Measurements from ENCODE around the gene TPSD1.
"Not testable (repeated sequence)": the region's sequence is repeated elsewhere in the genome, so short reads cannot be mapped to it uniquely, and the experiment has no call there.

DNA sequence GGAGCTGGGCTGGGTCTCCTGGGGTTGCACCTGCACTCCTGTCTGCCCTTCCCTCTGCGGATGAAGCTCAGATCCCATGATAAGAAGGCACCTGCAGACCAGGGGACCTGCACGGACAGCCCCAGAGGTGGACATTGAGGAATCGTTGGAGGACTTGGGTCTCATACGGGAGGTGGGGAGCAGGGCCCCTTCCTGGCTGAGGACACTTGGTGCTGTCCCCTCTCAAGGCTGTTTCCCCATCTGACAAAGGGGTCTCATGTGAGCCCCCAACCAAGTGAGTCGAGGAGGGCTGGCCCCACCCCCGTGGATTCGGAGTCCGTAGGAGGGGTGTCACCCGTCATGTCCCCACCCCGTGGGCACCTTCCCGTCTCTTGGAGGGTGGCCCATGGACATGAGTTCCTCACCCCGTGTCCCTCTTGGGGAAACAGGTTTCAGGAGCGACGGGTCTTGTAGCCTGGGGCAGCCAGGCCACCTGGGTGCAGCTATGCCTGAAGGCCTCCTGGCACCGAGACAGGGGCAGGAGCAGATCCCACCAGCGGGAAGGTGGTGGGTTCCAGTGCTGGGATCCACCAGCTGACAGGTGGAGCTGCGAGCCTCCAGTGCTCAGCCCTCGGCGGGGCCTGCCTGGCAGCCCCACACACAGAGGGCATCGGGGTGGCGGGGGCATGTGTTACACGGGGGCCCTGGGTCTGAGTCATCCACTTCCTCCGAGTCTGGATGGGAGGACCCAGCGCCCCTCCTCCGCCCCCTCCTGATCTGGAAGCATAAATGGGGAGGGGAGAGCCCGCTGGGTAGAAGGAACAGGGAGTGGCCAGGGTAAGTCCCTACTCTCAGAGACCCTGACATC is at the start of gene TPSD1:
- TF ChIP-seq FOXJ3 (CRISPR knock-in tag; IDR thresholded peaks at IDR 0.05; ENCODE audit: borderline replicate concordance); CTCF (IDR thresholded peaks at IDR 0.05); ATF2 (CRISPR knock-in tag; IDR thresholded peaks at IDR 0.05; ENCODE audit: borderline replicate concordance, low read depth); SMAD3 (CRISPR knock-in tag; IDR thresholded peaks at IDR 0.05; ENCODE audit: borderline replicate concordance); PRDM15 (CRISPR knock-in tag; IDR thresholded peaks at IDR 0.05); SP1 (CRISPR knock-in tag; conservative IDR thresholded peaks at IDR 0.05); MAX (CRISPR knock-in tag; IDR thresholded peaks at IDR 0.05); NR2C2 (CRISPR knock-in tag; IDR thresholded peaks at IDR 0.05); ELF4 (CRISPR knock-in tag; IDR thresholded peaks at IDR 0.05; ENCODE audit: low read depth); ZNF671 (CRISPR knock-in tag; IDR thresholded peaks at IDR 0.05); ETV6 (CRISPR knock-in tag; IDR thresholded peaks at IDR 0.05); CBFB (CRISPR knock-in tag; IDR thresholded peaks at IDR 0.05; ENCODE audit: low read depth); ZNF121 (CRISPR knock-in tag; IDR thresholded peaks at IDR 0.05): not testable (repeated sequence)
- TF ChIP-seq, protein P1, sequence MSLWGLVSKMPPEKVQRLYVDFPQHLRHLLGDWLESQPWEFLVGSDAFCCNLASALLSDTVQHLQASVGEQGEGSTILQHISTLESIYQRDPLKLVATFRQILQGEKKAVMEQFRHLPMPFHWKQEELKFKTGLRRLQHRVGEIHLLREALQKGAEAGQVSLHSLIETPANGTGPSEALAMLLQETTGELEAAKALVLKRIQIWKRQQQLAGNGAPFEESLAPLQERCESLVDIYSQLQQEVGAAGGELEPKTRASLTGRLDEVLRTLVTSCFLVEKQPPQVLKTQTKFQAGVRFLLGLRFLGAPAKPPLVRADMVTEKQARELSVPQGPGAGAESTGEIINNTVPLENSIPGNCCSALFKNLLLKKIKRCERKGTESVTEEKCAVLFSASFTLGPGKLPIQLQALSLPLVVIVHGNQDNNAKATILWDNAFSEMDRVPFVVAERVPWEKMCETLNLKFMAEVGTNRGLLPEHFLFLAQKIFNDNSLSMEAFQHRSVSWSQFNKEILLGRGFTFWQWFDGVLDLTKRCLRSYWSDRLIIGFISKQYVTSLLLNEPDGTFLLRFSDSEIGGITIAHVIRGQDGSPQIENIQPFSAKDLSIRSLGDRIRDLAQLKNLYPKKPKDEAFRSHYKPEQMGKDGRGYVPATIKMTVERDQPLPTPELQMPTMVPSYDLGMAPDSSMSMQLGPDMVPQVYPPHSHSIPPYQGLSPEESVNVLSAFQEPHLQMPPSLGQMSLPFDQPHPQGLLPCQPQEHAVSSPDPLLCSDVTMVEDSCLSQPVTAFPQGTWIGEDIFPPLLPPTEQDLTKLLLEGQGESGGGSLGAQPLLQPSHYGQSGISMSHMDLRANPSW (CRISPR knock-in tag; conservative IDR thresholded peaks at IDR 0.05; ENCODE audit: low read depth) = not testable (repeated sequence)

Data from WTC11 (cell line).